ENCODE data around the gene COLQ. TPM values are rescaled to one million over a fixed set of nuclear protein-coding genes. Genes with fewer than 3 reads are reported as not detected.

The COLQ gene
- total and polyA plus RNA-seq, 4 donors: 0.27 to 2.6 (median 0.67) TPM

DNA sequence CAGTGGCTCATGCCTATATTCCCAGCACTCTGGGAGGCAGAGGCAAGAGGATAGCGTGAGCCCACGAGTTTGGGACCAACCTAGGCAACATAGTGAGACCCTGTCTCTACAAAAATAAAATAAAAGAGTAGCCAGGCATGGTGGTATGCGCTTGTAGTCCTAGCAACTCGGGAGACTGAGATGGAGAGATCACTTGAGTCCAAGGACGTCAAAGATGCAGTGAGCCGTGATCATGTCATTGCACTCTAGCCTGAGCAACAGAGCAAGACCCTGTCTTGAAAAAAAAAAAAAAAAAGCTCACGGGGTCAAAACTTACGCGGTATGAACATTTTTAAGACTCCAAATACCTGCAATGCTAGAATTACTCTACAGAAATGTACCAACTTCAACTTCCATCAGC lies 37.1 kb upstream of the COLQ start:
- H3K36me3 ChIP-seq (ENCODE audit: control insufficient read depth in 4 of 4, insufficient read depth in 3 of 4, low read depth in 1 of 4, low read length in 3 of 4): peaks cover 1 to 10% (median 6%) of the 10 kb centered on the region in 4 donors
- TF ChIP-seq, protein P1, sequence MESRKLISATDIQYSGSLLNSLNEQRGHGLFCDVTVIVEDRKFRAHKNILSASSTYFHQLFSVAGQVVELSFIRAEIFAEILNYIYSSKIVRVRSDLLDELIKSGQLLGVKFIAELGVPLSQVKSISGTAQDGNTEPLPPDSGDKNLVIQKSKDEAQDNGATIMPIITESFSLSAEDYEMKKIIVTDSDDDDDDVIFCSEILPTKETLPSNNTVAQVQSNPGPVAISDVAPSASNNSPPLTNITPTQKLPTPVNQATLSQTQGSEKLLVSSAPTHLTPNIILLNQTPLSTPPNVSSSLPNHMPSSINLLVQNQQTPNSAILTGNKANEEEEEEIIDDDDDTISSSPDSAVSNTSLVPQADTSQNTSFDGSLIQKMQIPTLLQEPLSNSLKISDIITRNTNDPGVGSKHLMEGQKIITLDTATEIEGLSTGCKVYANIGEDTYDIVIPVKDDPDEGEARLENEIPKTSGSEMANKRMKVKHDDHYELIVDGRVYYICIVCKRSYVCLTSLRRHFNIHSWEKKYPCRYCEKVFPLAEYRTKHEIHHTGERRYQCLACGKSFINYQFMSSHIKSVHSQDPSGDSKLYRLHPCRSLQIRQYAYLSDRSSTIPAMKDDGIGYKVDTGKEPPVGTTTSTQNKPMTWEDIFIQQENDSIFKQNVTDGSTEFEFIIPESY (IDR thresholded peaks at IDR 0.05): no peak
- TF ChIP-seq RAD21 (IDR thresholded peaks at IDR 0.05): no peak
- TF ChIP-seq FOXA2 (IDR thresholded peaks at IDR 0.05): no peak
- TF ChIP-seq NR2F2 (IDR thresholded peaks at IDR 0.05): no peak
- TF ChIP-seq, protein P2, sequence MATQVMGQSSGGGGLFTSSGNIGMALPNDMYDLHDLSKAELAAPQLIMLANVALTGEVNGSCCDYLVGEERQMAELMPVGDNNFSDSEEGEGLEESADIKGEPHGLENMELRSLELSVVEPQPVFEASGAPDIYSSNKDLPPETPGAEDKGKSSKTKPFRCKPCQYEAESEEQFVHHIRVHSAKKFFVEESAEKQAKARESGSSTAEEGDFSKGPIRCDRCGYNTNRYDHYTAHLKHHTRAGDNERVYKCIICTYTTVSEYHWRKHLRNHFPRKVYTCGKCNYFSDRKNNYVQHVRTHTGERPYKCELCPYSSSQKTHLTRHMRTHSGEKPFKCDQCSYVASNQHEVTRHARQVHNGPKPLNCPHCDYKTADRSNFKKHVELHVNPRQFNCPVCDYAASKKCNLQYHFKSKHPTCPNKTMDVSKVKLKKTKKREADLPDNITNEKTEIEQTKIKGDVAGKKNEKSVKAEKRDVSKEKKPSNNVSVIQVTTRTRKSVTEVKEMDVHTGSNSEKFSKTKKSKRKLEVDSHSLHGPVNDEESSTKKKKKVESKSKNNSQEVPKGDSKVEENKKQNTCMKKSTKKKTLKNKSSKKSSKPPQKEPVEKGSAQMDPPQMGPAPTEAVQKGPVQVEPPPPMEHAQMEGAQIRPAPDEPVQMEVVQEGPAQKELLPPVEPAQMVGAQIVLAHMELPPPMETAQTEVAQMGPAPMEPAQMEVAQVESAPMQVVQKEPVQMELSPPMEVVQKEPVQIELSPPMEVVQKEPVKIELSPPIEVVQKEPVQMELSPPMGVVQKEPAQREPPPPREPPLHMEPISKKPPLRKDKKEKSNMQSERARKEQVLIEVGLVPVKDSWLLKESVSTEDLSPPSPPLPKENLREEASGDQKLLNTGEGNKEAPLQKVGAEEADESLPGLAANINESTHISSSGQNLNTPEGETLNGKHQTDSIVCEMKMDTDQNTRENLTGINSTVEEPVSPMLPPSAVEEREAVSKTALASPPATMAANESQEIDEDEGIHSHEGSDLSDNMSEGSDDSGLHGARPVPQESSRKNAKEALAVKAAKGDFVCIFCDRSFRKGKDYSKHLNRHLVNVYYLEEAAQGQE (IDR thresholded peaks at IDR 0.05): no peak
- TF ChIP-seq GABPA (IDR thresholded peaks at IDR 0.05 in 1 of 2, conservative IDR thresholded peaks at IDR 0.05 in 1 of 2): no peak
- TF ChIP-seq JUND (IDR thresholded peaks at IDR 0.05): no peak
- TF ChIP-seq HNF4G (IDR thresholded peaks at IDR 0.05): no peak
- TF ChIP-seq, protein P3, sequence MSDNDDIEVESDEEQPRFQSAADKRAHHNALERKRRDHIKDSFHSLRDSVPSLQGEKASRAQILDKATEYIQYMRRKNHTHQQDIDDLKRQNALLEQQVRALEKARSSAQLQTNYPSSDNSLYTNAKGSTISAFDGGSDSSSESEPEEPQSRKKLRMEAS (IDR thresholded peaks at IDR 0.05): no peak
- DNase-seq (ENCODE audit: low spot score): no peak
- 92% methylated on average over 9 of the region's 9 CpGs for WGBS
- no peaks in the 10 kb centered on the region for H3K27me3 ChIP-seq (ENCODE audit: control insufficient read depth in 4 of 4, insufficient read depth in 4 of 4, low read length in 3 of 4)
- H3K27ac ChIP-seq (ENCODE audit: low read depth in 1 of 2, low read length in 2 of 2): no peak overlapping the region
- no peak overlapping the region for H3K4me3 ChIP-seq (ENCODE audit: low read depth in 1 of 3, low read length in 3 of 3)
- H3K9me3 ChIP-seq (ENCODE audit: control insufficient read depth in 4 of 4, low read length in 3 of 4): no peaks in the 10 kb centered on the region
- H3K9ac ChIP-seq (ENCODE audit: low read depth in 1 of 2, low read length in 2 of 2): no peak overlapping the region
- H3K4me1 ChIP-seq (ENCODE audit: control insufficient read depth in 4 of 4, insufficient read depth in 4 of 4, low read length in 3 of 4): peaks cover 6 to 26% (median 16%) of the 10 kb centered on the region in 4 donors

DNA sequence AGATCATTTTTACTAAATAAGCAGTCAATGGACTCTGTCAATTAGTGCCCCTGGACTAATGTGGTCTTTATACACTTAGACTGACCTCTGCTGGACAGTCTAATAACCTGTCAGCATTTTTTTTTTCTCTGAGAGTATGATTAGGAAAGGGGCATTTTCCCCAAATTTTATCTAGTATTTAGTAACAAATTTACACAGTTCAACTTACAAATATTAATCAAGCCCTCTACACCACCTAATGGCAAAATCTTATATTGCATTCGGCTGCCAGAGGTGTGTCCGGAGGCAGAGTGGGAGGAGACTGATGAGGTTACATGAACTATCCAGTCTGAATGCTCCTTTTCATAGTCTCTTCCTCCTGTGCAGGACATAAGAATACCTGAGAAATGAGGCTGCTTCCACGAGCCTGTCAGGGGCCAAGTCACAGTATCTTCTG lies 36.0 kb upstream of the COLQ start:
- peak overlapping the region; percentile 18 to 34 for H3K9ac ChIP-seq (ENCODE audit: low read depth in 1 of 2, low read length in 2 of 2)
- no peak overlapping the region for H3K4me3 ChIP-seq (ENCODE audit: low read depth in 1 of 3, low read length in 3 of 3)
- H3K9me3 ChIP-seq (ENCODE audit: control insufficient read depth in 4 of 4, low read length in 3 of 4): no peaks in the 10 kb centered on the region
- DNase-seq (ENCODE audit: low spot score): peak; percentile 51
- 1% methylated on average over 3 of the region's 3 CpGs for WGBS
- H3K27me3 ChIP-seq (ENCODE audit: control insufficient read depth in 4 of 4, insufficient read depth in 4 of 4, low read length in 3 of 4): no peaks in the 10 kb centered on the region
- H3K27ac ChIP-seq (ENCODE audit: low read depth in 1 of 2, low read length in 2 of 2): peak overlapping the region; percentile 32 to 57
- H3K36me3 ChIP-seq (ENCODE audit: control insufficient read depth in 4 of 4, insufficient read depth in 3 of 4, low read depth in 1 of 4, low read length in 3 of 4): peaks cover 1 to 4% (median 3%) of the 10 kb centered on the region in 4 donors
- H3K4me1 ChIP-seq (ENCODE audit: control insufficient read depth in 4 of 4, insufficient read depth in 4 of 4, low read length in 3 of 4): peaks cover 2 to 23% (median 7%) of the 10 kb centered on the region in 4 donors
- TF ChIP-seq RXRA (IDR thresholded peaks at IDR 0.05) (peak; percentile 42 to 63), TAF1 (conservative IDR thresholded peaks at IDR 0.05) (no peak), NR2F2 (IDR thresholded peaks at IDR 0.05) (peak; percentile 15), YY1 (IDR thresholded peaks at IDR 0.05) (no peak), FOXA2 (IDR thresholded peaks at IDR 0.05) (peak; percentile 22), RAD21 (IDR thresholded peaks at IDR 0.05) (peak; percentile 80 to 83), HNF4A (conservative IDR thresholded peaks at IDR 0.05) (peak; percentile 30 to 55), HNF4G (IDR thresholded peaks at IDR 0.05) (no peak), FOXA1 (IDR thresholded peaks at IDR 0.05) (peak; percentile 16), SP1 (IDR thresholded peaks at IDR 0.05) (no peak), GABPA (IDR thresholded peaks at IDR 0.05 in 1 of 2, conservative IDR thresholded peaks at IDR 0.05 in 1 of 2) (no peak), JUND (IDR thresholded peaks at IDR 0.05) (no peak)
- TF ChIP-seq, protein P4, sequence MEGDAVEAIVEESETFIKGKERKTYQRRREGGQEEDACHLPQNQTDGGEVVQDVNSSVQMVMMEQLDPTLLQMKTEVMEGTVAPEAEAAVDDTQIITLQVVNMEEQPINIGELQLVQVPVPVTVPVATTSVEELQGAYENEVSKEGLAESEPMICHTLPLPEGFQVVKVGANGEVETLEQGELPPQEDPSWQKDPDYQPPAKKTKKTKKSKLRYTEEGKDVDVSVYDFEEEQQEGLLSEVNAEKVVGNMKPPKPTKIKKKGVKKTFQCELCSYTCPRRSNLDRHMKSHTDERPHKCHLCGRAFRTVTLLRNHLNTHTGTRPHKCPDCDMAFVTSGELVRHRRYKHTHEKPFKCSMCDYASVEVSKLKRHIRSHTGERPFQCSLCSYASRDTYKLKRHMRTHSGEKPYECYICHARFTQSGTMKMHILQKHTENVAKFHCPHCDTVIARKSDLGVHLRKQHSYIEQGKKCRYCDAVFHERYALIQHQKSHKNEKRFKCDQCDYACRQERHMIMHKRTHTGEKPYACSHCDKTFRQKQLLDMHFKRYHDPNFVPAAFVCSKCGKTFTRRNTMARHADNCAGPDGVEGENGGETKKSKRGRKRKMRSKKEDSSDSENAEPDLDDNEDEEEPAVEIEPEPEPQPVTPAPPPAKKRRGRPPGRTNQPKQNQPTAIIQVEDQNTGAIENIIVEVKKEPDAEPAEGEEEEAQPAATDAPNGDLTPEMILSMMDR (IDR thresholded peaks at IDR 0.05; ENCODE audit: low read depth, low read length, missing input control): peak; percentile 58
- TF ChIP-seq, protein P2 (IDR thresholded peaks at IDR 0.05): no peak
- TF ChIP-seq, protein P5, sequence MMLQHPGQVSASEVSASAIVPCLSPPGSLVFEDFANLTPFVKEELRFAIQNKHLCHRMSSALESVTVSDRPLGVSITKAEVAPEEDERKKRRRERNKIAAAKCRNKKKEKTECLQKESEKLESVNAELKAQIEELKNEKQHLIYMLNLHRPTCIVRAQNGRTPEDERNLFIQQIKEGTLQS (IDR thresholded peaks at IDR 0.05): no peak
- TF ChIP-seq, protein P1 (IDR thresholded peaks at IDR 0.05): no peak
- TF ChIP-seq, protein P3 (IDR thresholded peaks at IDR 0.05): no peak
